ENCODE data around the gene CPNE7.

CPNE7 gene

GRCh38 chr16:89555780-89556179 is 19.8 kb upstream of the CPNE7 start:
- TF ChIP-seq, protein P1, sequence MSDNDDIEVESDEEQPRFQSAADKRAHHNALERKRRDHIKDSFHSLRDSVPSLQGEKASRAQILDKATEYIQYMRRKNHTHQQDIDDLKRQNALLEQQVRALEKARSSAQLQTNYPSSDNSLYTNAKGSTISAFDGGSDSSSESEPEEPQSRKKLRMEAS (IDR thresholded peaks at IDR 0.05; ENCODE audit: low read depth, low read length), result no peak
- TF ChIP-seq CTCF (IDR thresholded peaks at IDR 0.05; ENCODE audit: low read depth, low read length) (no peak), POLR2A (IDR thresholded peaks at IDR 0.05; ENCODE audit: extremely low read depth, insufficient read length) (no peak), MYC (IDR thresholded peaks at IDR 0.05; ENCODE audit: low read depth, low read length) (no peak)
- DNase-seq (ENCODE audit: low read depth), result no peak
- H3K4me3 ChIP-seq (ENCODE audit: low read depth, low read length), result no peak overlapping the region

- no peak overlapping the region for H3K4me3 ChIP-seq (ENCODE audit: low read depth, low read length)
- DNase-seq (ENCODE audit: low read depth), result peak; percentile 83
- no peak for TF ChIP-seq POLR2A (IDR thresholded peaks at IDR 0.05; ENCODE audit: extremely low read depth, insufficient read length)
- TF ChIP-seq, protein P1 (IDR thresholded peaks at IDR 0.05; ENCODE audit: low read depth, low read length), result peak; percentile 85
- TF ChIP-seq CTCF (IDR thresholded peaks at IDR 0.05; ENCODE audit: low read depth, low read length), result peak; percentile 98
- TF ChIP-seq MYC (IDR thresholded peaks at IDR 0.05; ENCODE audit: low read depth, low read length), result peak; percentile 62; the same call in 1 of the 2 replicates
Observed at GRCh38 chr16:89556750-89557689, 18.5 kb upstream of the CPNE7 start.

- DNase-seq (ENCODE audit: low read depth), result no peak
- TF ChIP-seq POLR2A (IDR thresholded peaks at IDR 0.05; ENCODE audit: extremely low read depth, insufficient read length), result no peak
- no peak for TF ChIP-seq CTCF (IDR thresholded peaks at IDR 0.05; ENCODE audit: low read depth, low read length)
Observed at GRCh38 chr16:89557690-89558490, 17.7 kb upstream of the CPNE7 start.

GRCh38 chr16:89560378-89561141 is 15.0 kb upstream of the CPNE7 start, which contains the start of gene RPL13:
Gene RPL13, plus strand, starts transcription at chr16:89560682. Its CDS starts 278 bp downstream, at chr16:89560960.
- DNase-seq (ENCODE audit: low read depth), result peak; percentile 98
- TF ChIP-seq, protein P1 (IDR thresholded peaks at IDR 0.05; ENCODE audit: low read depth, low read length), result peak; percentile 63
- TF ChIP-seq CTCF (IDR thresholded peaks at IDR 0.05; ENCODE audit: low read depth, low read length) (no peak), POLR2A (IDR thresholded peaks at IDR 0.05; ENCODE audit: extremely low read depth, insufficient read length) (peak; percentile 99), MYC (IDR thresholded peaks at IDR 0.05; ENCODE audit: low read depth, low read length) (peak; percentile 88; the same call in 1 of the 2 replicates)
- peak within 1 kb of the TSS; percentile 98 for H3K4me3 ChIP-seq (ENCODE audit: low read depth, low read length)

More at GRCh38 chr16:89557690-89558490, 17.7 kb upstream of the CPNE7 start:
- H3K4me3 ChIP-seq (ENCODE audit: low read depth, low read length), result no peak overlapping the region

DNA sequence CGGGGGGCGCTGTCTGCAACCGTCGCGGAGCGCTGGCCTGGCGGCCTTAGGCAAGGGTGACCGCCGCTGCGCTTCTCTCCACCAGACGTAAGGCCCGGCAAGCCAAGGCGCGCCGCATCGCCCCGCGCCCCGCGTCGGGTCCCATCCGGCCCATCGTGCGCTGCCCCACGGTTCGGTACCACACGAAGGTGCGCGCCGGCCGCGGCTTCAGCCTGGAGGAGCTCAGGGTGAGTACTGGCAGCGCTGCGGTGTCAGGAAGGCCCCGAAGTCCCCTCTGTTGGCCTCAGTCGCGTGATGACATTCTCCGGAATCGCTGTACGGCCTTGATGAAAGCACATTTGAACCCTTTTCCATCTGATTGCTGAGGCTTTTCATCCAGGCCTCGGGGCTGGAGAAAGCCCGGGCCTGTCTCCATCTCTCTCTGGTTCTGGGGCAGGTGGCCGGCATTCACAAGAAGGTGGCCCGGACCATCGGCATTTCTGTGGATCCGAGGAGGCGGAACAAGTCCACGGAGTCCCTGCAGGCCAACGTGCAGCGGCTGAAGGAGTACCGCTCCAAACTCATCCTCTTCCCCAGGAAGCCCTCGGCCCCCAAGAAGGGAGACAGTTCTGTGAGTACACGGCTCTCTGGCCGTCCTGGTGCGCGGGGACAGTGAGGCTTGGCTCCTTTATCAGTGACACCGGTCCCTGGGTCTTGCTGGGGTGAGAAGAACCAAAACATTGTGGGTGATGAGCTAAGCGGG is 14.2 kb upstream of the CPNE7 start:
- peak; percentile 62 for DNase-seq (ENCODE audit: low read depth)
- peak overlapping the region; percentile 98 for H3K4me3 ChIP-seq (ENCODE audit: low read depth, low read length)
- no peak for TF ChIP-seq MYC (IDR thresholded peaks at IDR 0.05; ENCODE audit: low read depth, low read length)
- TF ChIP-seq POLR2A (IDR thresholded peaks at IDR 0.05; ENCODE audit: extremely low read depth, insufficient read length), result no peak
- no peak for TF ChIP-seq CTCF (IDR thresholded peaks at IDR 0.05; ENCODE audit: low read depth, low read length)
- TF ChIP-seq, protein P1 (IDR thresholded peaks at IDR 0.05; ENCODE audit: low read depth, low read length), result no peak
